H9 (cell line): ENCODE results near the gene CBLN3. TPM values are rescaled to one million over a fixed set of nuclear protein-coding genes. Genes with fewer than 3 reads are reported as not detected.

ENCODE experiments used
- DNase-seq: peaks from one replicate; pipeline ENCODE4 v3.0.0-alpha.2; 2017
- H2AFZ ChIP-seq: one replicate; pipeline ENCODE4 v1.6.1; 2013; ENCODE audit warnings: mild to moderate bottlenecking, low read length, control low read depth, moderate library complexity
- H2AK5ac ChIP-seq: 2 replicates; pipeline ENCODE4 v1.6.1; 2013; ENCODE audit warnings: low read length, control low read depth, mixed read lengths; ENCODE audit not compliant: insufficient read length
- H2BK120ac ChIP-seq: one replicate; pipeline ENCODE4 v1.6.1; 2013; ENCODE audit warnings: low read depth, mild to moderate bottlenecking, low read length, control low read depth, inconsistent platforms; ENCODE audit not compliant: poor library complexity, severe bottlenecking
- H2BK12ac ChIP-seq: 2 replicates; pipeline ENCODE4 v1.6.1; 2013; ENCODE audit warnings: low read length, control low read depth, mixed read lengths, low read depth; ENCODE audit not compliant: insufficient read length
- H2BK15ac ChIP-seq: 2 replicates; pipeline ENCODE4 v1.6.1; 2013; ENCODE audit warnings: low read depth, low read length, control low read depth
- H2BK20ac ChIP-seq: one replicate; pipeline ENCODE4 v1.6.1; 2013; ENCODE audit warnings: low read depth, mild to moderate bottlenecking, low read length, control low read depth, inconsistent platforms; ENCODE audit not compliant: poor library complexity, severe bottlenecking
- H2BK5ac ChIP-seq: 2 replicates; pipeline ENCODE4 v1.6.1; 2013; ENCODE audit warnings: low read length, control low read depth, mixed read lengths; ENCODE audit not compliant: insufficient read length
- H3K14ac ChIP-seq: 2 replicates; pipeline ENCODE4 v1.6.1; 2013; ENCODE audit warnings: low read length, control low read depth; ENCODE audit not compliant: insufficient read depth
- H3K18ac ChIP-seq: 2 replicates; pipeline ENCODE4 v1.6.1; 2013; ENCODE audit warnings: low read depth, mild to moderate bottlenecking, mixed read lengths, low read length, control low read depth; ENCODE audit not compliant: insufficient read length
- H3K23ac ChIP-seq: 2 replicates; pipeline ENCODE4 v1.6.1; 2013; ENCODE audit warnings: low read length, control low read depth, mixed read lengths, low read depth; ENCODE audit not compliant: insufficient read length
- H3K23me2 ChIP-seq: 2 replicates; pipeline ENCODE4 v1.6.1; 2013; ENCODE audit warnings: low read depth, mild to moderate bottlenecking, mixed read lengths, low read length, control low read depth; ENCODE audit not compliant: insufficient read length, poor library complexity, severe bottlenecking
- H3K27ac ChIP-seq: 2 replicates; pipeline ENCODE4 v1.5.1; 2013; ENCODE audit warnings: low read length, control low read depth, mixed read lengths, low read depth; ENCODE audit not compliant: insufficient read length
- H3K27me3 ChIP-seq: 2 replicates; pipeline ENCODE4 v1.6.1; 2013; ENCODE audit warnings: low read length, control low read depth, inconsistent platforms; ENCODE audit not compliant: insufficient read depth
- H3K4ac ChIP-seq: 2 replicates; pipeline ENCODE4 v1.6.1; 2013; ENCODE audit warnings: low read depth, mild to moderate bottlenecking, control low read depth, inconsistent platforms, low read length, moderate library complexity
- H3K4me1 ChIP-seq: 2 replicates; pipeline ENCODE4 v1.6.1; 2013; ENCODE audit warnings: low read length, control low read depth, inconsistent platforms; ENCODE audit not compliant: insufficient read depth
- H3K4me2 ChIP-seq: 2 replicates; pipeline ENCODE4 v1.6.1; 2013; ENCODE audit warnings: low read length, control low read depth, mixed read lengths; ENCODE audit not compliant: insufficient read length, insufficient read depth
- H3K56ac ChIP-seq: 2 replicates; pipeline ENCODE4 v1.6.1; 2013; ENCODE audit warnings: low read depth, mild to moderate bottlenecking, mixed read lengths, low read length, control low read depth; ENCODE audit not compliant: insufficient read length
- H3K79me1 ChIP-seq: 2 replicates; pipeline ENCODE4 v1.6.1; 2013; ENCODE audit warnings: low read depth, mild to moderate bottlenecking, moderate library complexity, low read length, control low read depth, inconsistent platforms; ENCODE audit not compliant: insufficient read depth, poor library complexity, severe bottlenecking
- H3K79me2 ChIP-seq: 2 replicates; pipeline ENCODE4 v1.6.1; 2013; ENCODE audit warnings: low read length, control low read depth, inconsistent platforms; ENCODE audit not compliant: insufficient read depth
- H3K9ac ChIP-seq: 2 replicates; pipeline ENCODE4 v1.6.1; 2013; ENCODE audit warnings: low read length, control low read depth, mixed read lengths; ENCODE audit not compliant: insufficient read length; ENCODE audit errors: extremely low read depth
- H3K9me3 ChIP-seq: one replicate; pipeline ENCODE4 v1.6.1; 2013; ENCODE audit warnings: low read depth, low read length, inconsistent platforms; ENCODE audit not compliant: control insufficient read depth
- H3T11ph ChIP-seq: one replicate; pipeline ENCODE4 v1.6.1; 2013; ENCODE audit warnings: mild to moderate bottlenecking, low read length, control low read depth, inconsistent platforms
- H4K20me1 ChIP-seq: one replicate; pipeline ENCODE4 v1.6.1; 2013; ENCODE audit not compliant: control insufficient read depth, insufficient read length, insufficient read depth
- H4K5ac ChIP-seq: 2 replicates; pipeline ENCODE4 v1.6.1; 2013; ENCODE audit warnings: low read depth, mild to moderate bottlenecking, mixed read lengths, low read length, control low read depth; ENCODE audit not compliant: insufficient read length
- H4K8ac ChIP-seq: replicated peaks from 2 replicates; pipeline ENCODE4 v1.6.1; 2013; ENCODE audit warnings: low read length, control low read depth, mixed read lengths, low read depth; ENCODE audit not compliant: insufficient read length
- H4K91ac ChIP-seq: 2 replicates; pipeline ENCODE4 v1.6.1; 2013; ENCODE audit warnings: low read depth, mild to moderate bottlenecking, moderate library complexity, mixed read lengths, low read length, control low read depth; ENCODE audit not compliant: insufficient read length
- H3K27ac Mint-ChIP-seq, 3 experiments: 2 replicates in 2 of 3; 3 replicates in 1 of 3; pipeline ENCODE4 v1.8.0; 2020 to 2021; ENCODE audit warnings: mixed read lengths in 3 of 3, mild to moderate bottlenecking in 1 of 3, moderate library complexity in 1 of 3
- H3K27me3 Mint-ChIP-seq: 2 replicates; pipeline ENCODE4 v1.8.0; 2021; ENCODE audit warnings: low read depth, mild to moderate bottlenecking, moderate library complexity, mixed read lengths
- H3K36me3 Mint-ChIP-seq, 3 experiments: 2 replicates in 2 of 3; 3 replicates in 1 of 3; pipeline ENCODE4 v1.8.0; 2020 to 2021; ENCODE audit warnings: low read depth in 3 of 3, mixed read lengths in 3 of 3; ENCODE audit not compliant: insufficient read depth in 1 of 3
- H3K4me1 Mint-ChIP-seq, 2 experiments: 2 replicates each; pipeline ENCODE4 v1.8.0; 2020; ENCODE audit warnings: mixed read lengths in 2 of 2
- H3K4me3 Mint-ChIP-seq, 2 experiments: 2 replicates in 1 of 2; 3 replicates in 1 of 2; pipeline ENCODE4 v1.8.0; 2020 to 2021; ENCODE audit warnings: mild to moderate bottlenecking in 2 of 2, mixed read lengths in 2 of 2, moderate library complexity in 1 of 2
- H3K9me3 Mint-ChIP-seq, 2 experiments: 2 replicates in 1 of 2; 3 replicates in 1 of 2; pipeline ENCODE4 v1.8.0; 2020; ENCODE audit warnings: mild to moderate bottlenecking in 2 of 2, mixed read lengths in 2 of 2, moderate library complexity in 1 of 2
- WGBS: extraction: QIAGEN DNeasy Blood & Tissue Kit; methylation state at CpG from one replicate; pipeline ENCODE4 v1.1.7; 2013; ENCODE audit warnings: missing lambda C conversion rate, low lambda C conversion rate, mixed read lengths; ENCODE audit not compliant: insufficient read length; ENCODE audit errors: extremely low coverage; 5-methylcytosine and 5-hydroxymethylcytosine counted together
- total RNA-seq: library from RNA; stranded (reverse); gene quantifications from 2 replicates; pipeline ENCODE4 v1.2.1, GENCODE V29; 2021
- TF ChIP-seq, protein P1 (sequence below): fragments of 200-600 bp; sonication (generic); conservative IDR thresholded peaks from 3 replicates; pipeline ENCODE4 v1.8.0; 2021; ENCODE audit warnings: antibody characterized with exemption, mild to moderate bottlenecking

The CBLN3 gene
- total RNA-seq, 1 experiment from 2014 or later, result 0.39 TPM

DNA sequence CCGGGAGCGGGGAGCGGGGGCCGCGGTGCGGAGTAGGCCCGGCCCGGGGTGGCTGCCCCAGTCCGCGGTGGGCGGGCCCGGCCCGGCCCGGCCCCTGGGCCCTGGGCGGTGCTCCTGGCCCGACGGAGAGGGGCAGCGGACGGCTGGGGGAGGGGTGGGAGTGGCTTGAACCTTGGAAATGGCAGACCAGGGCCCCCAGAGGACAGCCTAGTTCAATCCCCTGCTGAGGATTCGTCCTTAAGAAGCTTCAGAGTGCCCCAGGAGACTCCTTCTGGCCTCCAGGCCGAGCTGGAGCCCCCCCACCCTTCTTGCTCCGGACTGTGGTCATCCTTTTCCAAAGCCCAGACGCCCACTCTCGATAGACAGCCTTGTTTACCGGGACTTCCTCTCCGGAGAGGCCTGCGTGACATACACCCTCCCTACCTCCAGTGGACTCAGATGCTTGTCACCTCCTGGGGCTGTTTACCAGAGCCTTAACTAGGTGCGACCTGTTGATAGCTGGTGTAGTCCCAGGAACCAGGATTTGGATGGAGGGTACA, 744 bp upstream of the CBLN3 start:
- no peak overlapping the region for H4K5ac ChIP-seq
- H3T11ph ChIP-seq, result no peak overlapping the region
- H2AK5ac ChIP-seq, result no peak overlapping the region
- H3K27ac ChIP-seq, result no peak overlapping the region
- H3K23me2 ChIP-seq, result peaks cover 7% of the 10 kb centered on the region
- H4K8ac ChIP-seq, result no peak overlapping the region
- Mint-ChIP-seq H3K4me3 (peak overlapping the region; percentile 75 to 85), H3K36me3 (peaks cover 0 to 21% (median 19%) of the 10 kb centered on the region in 3 experiments; a peak in 5 of 7 replicates), H3K27me3 (peaks cover 7% of the 10 kb centered on the region), H3K4me1 (peaks cover 29 to 30% of the 10 kb centered on the region in 2 experiments), H3K27ac (peak overlapping the region in 2 of 3 experiments; percentile 48 to 89; a peak in 2 of 7 replicates), H3K9me3 (no peaks in the 10 kb centered on the region)
- no peak overlapping the region for H2BK120ac ChIP-seq
- WGBS, result no CpG with 5 or more reads among the region's 28 CpGs
- no peak overlapping the region for H4K91ac ChIP-seq
- no peak overlapping the region for H3K9ac ChIP-seq
- H3K79me1 ChIP-seq, result no peaks in the 10 kb centered on the region
- peaks cover 3% of the 10 kb centered on the region; the same call in 1 of the 2 replicates for H3K4me1 ChIP-seq
- H3K27me3 ChIP-seq, result no peaks in the 10 kb centered on the region
- H2BK15ac ChIP-seq, result no peak overlapping the region
- H3K4me2 ChIP-seq, result peak overlapping the region; percentile 98
- H2BK5ac ChIP-seq, result no peak overlapping the region
- no peak overlapping the region for H3K18ac ChIP-seq
- peaks cover 2% of the 10 kb centered on the region for H4K20me1 ChIP-seq
- H3K9me3 ChIP-seq, result no peaks in the 10 kb centered on the region
- no peaks in the 10 kb centered on the region for H3K79me2 ChIP-seq
- H2AFZ ChIP-seq, result no peak overlapping the region
- no peak overlapping the region for H3K4ac ChIP-seq
- peak overlapping the region; percentile 27 for H3K14ac ChIP-seq
- DNase-seq, result peak; percentile 79
- no peak overlapping the region for H2BK20ac ChIP-seq
- H3K56ac ChIP-seq, result no peak overlapping the region
- no peak overlapping the region for H3K23ac ChIP-seq
- TF ChIP-seq, protein P1, sequence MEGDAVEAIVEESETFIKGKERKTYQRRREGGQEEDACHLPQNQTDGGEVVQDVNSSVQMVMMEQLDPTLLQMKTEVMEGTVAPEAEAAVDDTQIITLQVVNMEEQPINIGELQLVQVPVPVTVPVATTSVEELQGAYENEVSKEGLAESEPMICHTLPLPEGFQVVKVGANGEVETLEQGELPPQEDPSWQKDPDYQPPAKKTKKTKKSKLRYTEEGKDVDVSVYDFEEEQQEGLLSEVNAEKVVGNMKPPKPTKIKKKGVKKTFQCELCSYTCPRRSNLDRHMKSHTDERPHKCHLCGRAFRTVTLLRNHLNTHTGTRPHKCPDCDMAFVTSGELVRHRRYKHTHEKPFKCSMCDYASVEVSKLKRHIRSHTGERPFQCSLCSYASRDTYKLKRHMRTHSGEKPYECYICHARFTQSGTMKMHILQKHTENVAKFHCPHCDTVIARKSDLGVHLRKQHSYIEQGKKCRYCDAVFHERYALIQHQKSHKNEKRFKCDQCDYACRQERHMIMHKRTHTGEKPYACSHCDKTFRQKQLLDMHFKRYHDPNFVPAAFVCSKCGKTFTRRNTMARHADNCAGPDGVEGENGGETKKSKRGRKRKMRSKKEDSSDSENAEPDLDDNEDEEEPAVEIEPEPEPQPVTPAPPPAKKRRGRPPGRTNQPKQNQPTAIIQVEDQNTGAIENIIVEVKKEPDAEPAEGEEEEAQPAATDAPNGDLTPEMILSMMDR, result no peak
- H2BK12ac ChIP-seq, result no peak overlapping the region
